Thoracic aorta (tissue), 2 donors: Measurements from ENCODE around the gene AREL1. TPM values are rescaled to one million over a fixed set of nuclear protein-coding genes. Genes with fewer than 3 reads are reported as not detected.

Source experiments
- ATAC-seq: fragments of 150-250 bp; one replicate; pipeline ENCODE4 v1.8.0; 2017; ENCODE audit warnings: low read depth; ENCODE audit not compliant: insufficient number of reproducible peaks, low FRiP score
- DNase-seq: peaks from one replicate; pipeline ENCODE4 v3.0.0-alpha.2; 2020; ENCODE audit warnings: low spot score
- H3K27ac ChIP-seq, 2 donors: fragments of 200-600 bp; sonication (generic); 1 replicate in 1 of 2; 2 replicates in 1 of 2; pipeline ENCODE4 v1.5.1; 2016; ENCODE audit warnings: mild to moderate bottlenecking in 2 of 2, moderate library complexity in 2 of 2
- H3K27me3 ChIP-seq: fragments of 200-600 bp; sonication (generic); replicated peaks from 2 replicates; pipeline ENCODE4 v1.6.0; 2016; ENCODE audit warnings: mild to moderate bottlenecking; ENCODE audit not compliant: insufficient read depth
- H3K36me3 ChIP-seq: fragments of 200-600 bp; sonication (generic); one replicate; pipeline ENCODE4 v1.5.1; 2016
- H3K4me1 ChIP-seq, 2 donors: fragments of 200-600 bp; sonication (generic); 1 replicate in 1 of 2; 2 replicates in 1 of 2; pipeline versions ENCODE4 v1.5.1 to v1.6.0; 2016; ENCODE audit warnings: low read depth in 2 of 2, mild to moderate bottlenecking in 1 of 2; ENCODE audit not compliant: control insufficient read depth in 1 of 2
- H3K4me3 ChIP-seq: fragments of 200-600 bp; sonication (generic); 2 replicates; pipeline ENCODE4 v1.5.1; 2016; ENCODE audit warnings: mild to moderate bottlenecking
- H3K9me3 ChIP-seq: fragments of 200-600 bp; sonication (generic); 2 replicates; pipeline ENCODE4 v1.5.1; 2016
- total RNA-seq, 2 donors: library from RNA; depleted of rRNA; stranded (reverse); fragments of >200 nt; gene quantifications; one replicate each; pipeline versions ENCODE4 v1.1.0 to v1.2.3, GENCODE V29; 2016
- TF ChIP-seq, protein P1 (sequence below): fragments of 200-600 bp; sonication (generic); IDR thresholded peaks from one replicate; pipeline ENCODE4 v1.5.1; 2019; ENCODE audit warnings: antibody characterized with exemption

AREL1 gene
- total RNA-seq, 2 donors from 2014 or later, result 29.6 to 51.4 TPM

DNA sequence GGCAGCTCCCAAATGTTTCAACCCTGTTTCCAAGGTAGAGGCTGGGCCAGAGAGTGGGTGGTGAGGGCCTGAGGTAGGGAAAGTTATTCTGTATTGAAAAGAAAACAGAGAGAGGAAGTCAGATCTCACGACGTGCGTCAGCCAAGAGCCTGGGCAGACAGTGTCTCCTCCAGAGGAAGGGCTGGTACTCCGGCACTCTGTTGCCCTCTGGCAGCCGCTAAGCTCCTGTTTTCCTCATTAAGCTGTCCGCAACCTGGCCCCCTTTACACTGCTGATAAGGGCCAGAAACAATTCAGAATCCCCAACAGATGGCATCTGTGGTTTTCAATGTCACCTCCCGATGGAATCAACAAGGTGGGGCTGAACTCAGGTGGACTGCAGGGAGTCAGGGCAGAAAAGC is 74.8 kb downstream of the AREL1 start:
- no peak for ATAC-seq

DNA sequence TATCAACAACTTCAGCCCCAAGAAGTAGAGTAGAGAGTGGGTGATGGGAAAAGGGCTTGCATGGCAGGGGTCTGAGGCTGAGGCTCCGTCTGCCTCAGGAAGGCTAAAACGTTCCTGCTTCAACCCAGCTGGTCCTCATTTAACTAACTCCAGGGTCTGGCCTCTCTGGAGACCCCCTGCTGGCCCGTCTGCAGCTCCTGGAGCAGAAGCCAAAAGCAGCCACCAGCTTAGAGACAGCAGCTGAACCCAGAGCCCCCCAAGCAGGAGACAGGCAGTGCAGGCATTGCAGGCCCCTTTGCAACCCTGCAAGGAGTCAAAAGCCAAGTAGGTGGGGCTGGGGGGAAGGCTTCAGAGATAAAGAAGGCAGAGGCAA is 75.7 kb downstream of the AREL1 start:
- H3K27ac ChIP-seq, result no peak overlapping the region
- no peaks in the 10 kb centered on the region for H3K36me3 ChIP-seq
- H3K4me1 ChIP-seq, result peaks cover 7 to 59% of the 10 kb centered on the region in 2 donors
- H3K4me3 ChIP-seq, result no peak overlapping the region
- no peak for ATAC-seq
- H3K27me3 ChIP-seq, result no peaks in the 10 kb centered on the region
- DNase-seq, result no peak
- TF ChIP-seq, protein P1, sequence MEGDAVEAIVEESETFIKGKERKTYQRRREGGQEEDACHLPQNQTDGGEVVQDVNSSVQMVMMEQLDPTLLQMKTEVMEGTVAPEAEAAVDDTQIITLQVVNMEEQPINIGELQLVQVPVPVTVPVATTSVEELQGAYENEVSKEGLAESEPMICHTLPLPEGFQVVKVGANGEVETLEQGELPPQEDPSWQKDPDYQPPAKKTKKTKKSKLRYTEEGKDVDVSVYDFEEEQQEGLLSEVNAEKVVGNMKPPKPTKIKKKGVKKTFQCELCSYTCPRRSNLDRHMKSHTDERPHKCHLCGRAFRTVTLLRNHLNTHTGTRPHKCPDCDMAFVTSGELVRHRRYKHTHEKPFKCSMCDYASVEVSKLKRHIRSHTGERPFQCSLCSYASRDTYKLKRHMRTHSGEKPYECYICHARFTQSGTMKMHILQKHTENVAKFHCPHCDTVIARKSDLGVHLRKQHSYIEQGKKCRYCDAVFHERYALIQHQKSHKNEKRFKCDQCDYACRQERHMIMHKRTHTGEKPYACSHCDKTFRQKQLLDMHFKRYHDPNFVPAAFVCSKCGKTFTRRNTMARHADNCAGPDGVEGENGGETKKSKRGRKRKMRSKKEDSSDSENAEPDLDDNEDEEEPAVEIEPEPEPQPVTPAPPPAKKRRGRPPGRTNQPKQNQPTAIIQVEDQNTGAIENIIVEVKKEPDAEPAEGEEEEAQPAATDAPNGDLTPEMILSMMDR, result no peak
- H3K9me3 ChIP-seq, result no peaks in the 10 kb centered on the region

More for the DNA sequence above, 74.8 kb downstream of the AREL1 start:
- TF ChIP-seq, protein P1, result no peak
- H3K4me1 ChIP-seq, result peaks cover 8 to 63% of the 10 kb centered on the region in 2 donors
- no peak overlapping the region for H3K4me3 ChIP-seq
- no peak for DNase-seq
- H3K27ac ChIP-seq, result peak overlapping the region; percentile 21 to 76
- H3K36me3 ChIP-seq, result no peaks in the 10 kb centered on the region
- no peaks in the 10 kb centered on the region for H3K9me3 ChIP-seq
- no peaks in the 10 kb centered on the region for H3K27me3 ChIP-seq

DNA sequence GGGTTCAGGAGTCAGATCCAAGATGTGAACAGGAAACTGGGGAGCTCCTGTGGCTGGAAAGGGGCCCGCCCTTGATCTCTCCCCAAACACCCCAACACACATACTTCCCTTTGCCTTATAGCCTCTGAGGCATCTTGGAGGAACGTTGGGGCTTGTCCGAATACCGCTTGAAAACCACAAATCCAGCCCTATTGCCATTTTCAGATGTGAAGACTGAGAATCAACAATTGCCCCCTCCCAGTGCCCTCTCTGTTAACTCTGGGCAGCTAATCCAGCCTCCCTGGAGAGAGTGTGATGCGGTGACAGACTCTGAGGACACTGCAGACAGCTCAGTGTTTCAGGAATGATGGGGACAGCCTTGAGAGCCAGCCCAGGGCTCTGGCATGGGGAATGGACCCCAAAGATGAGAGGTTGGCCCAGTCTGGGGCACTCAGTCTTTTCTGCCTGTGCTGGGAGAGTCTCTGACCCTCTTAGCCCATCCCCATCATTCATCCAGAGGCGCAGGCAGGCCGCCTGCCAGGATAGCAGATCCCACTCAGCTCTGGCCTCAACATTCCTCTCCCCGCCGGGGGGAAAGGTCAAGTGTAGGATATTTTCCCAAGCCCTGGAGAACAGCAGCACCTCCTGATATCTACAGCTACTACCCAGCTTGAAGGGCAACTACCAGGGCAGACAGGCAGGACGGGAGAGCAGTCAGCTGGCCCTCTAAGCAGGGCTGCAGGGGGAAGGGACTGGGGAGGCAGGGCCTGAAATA is 76.3 kb downstream of the AREL1 start:
- DNase-seq (no peak), ATAC-seq (no peak)
- TF ChIP-seq, protein P1, result no peak
- no peaks in the 10 kb centered on the region for H3K36me3 ChIP-seq
- H3K27ac ChIP-seq, result no peak overlapping the region
- H3K9me3 ChIP-seq, result no peaks in the 10 kb centered on the region
- no peak overlapping the region for H3K4me3 ChIP-seq
- no peaks in the 10 kb centered on the region for H3K27me3 ChIP-seq
- H3K4me1 ChIP-seq, result peaks cover 6 to 59% of the 10 kb centered on the region in 2 donors

DNA sequence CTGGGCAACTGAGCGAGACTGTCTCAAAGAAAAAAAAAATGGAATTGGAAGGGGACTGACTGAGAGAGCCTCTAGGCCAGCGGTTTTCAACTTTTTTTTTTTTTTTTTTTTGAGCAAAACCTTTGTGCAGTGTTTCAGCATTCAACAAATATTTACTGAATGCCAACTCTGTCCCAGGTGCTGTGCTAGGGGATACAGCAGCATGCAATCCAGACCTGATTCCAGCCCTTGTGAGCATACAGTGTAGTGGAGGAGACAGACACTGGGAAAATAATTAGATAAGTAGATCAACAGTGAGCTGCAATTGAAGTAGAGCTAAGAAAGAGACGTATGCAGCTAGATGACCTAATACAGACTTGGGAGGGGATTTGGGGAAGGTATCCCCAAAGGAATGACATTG is 77.0 kb downstream of the AREL1 start:
- H3K27ac ChIP-seq, result no peak overlapping the region
- no peak for ATAC-seq

DNA sequence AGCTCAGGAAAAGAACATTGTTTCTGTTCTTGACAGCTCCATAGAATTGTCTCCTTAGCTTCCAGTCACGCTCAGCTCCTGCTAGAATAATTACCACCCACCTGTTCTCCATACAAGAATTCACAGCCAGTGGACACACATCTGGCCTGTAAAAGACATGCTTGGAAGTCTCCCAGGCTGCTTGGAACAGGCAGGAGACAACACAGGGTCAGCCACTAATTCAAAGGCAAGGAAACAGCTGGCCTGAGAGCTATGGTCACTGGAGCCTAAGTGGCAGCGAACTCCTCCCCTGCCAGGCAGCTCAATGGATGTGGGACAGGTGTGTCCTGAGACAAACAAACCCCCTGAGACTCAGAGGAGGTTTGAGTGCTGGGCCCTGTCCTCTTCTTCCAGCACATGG is 77.9 kb downstream of the AREL1 start:
- Histone ChIP-seq H3K4me1 (peaks cover 11 to 59% of the 10 kb centered on the region in 2 donors), H3K36me3 (no peaks in the 10 kb centered on the region), H3K27ac (no peak overlapping the region), H3K27me3 (no peaks in the 10 kb centered on the region), H3K9me3 (no peaks in the 10 kb centered on the region), H3K4me3 (no peak overlapping the region)
- no peak for ATAC-seq
- TF ChIP-seq, protein P1, result no peak
- DNase-seq, result no peak

More for the DNA sequence above, 77.0 kb downstream of the AREL1 start:
- DNase-seq, result no peak
- peaks cover 11 to 59% of the 10 kb centered on the region in 2 donors for H3K4me1 ChIP-seq
- H3K4me3 ChIP-seq, result no peak overlapping the region
- H3K9me3 ChIP-seq, result no peaks in the 10 kb centered on the region
- H3K36me3 ChIP-seq, result no peaks in the 10 kb centered on the region
- TF ChIP-seq, protein P1, result no peak
- H3K27me3 ChIP-seq, result no peaks in the 10 kb centered on the region
